NCI-H2107 (cell line): ENCODE measurements around the gene HTRA2.

Experiments
- DNase-seq: peaks from one replicate; lab custom pipeline; 2025; lab: John Stamatoyannopoulos, UW

The HTRA2 gene

DNA sequence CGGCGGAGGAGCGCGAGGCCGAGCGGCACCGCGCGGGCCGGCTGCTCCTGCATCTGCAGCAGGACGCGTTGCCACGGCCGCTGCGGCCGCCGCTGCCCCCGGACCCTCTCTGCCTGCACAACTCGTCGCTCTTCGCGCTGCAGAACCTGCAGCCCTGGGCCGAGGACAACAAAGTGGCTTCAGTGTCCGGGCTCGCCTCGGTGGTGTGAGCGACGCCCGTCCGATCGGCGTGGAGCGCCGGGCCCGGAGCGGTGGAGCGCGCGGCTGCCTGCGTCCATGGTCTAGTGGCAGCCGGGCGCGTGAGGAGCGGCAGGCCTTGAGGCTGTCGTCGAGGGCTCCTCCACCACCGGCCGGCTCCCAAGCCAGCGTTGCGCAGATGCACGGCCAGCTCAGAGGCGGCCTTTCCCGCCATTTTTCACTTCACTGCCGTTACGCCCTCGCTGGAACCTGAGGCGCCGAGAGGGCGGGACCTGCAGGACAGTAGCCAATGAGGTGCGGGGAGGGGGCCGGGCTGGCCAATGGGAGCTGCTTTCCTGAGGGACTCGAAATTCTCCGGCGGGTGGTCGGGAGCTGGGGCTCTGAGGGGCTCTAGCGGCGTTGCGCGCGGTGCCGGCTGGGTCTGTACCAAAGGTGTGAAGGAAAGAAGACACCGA, 13.6 kb upstream of the HTRA2 start:
- no peak for DNase-seq

DNA sequence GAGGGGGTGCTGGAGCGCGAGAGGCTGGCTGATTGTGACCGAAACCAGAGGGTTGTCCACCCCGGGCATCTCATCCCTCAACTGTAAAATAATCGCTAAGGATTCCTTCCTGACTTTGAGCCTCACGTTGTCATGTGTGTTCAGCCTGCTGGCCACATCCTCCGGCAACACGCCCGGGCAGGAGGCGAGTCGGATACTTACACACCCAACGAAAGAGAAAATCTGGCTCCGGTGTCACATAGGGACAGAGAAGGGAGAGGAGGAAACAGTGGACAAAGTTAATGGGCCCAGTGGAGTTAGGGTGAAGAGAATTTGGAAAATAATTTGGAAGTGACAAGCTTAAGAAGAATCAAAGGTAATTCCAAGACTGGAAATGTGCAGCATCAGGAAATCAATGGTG, 13.1 kb upstream of the HTRA2 start:
- no peak for DNase-seq

DNA sequence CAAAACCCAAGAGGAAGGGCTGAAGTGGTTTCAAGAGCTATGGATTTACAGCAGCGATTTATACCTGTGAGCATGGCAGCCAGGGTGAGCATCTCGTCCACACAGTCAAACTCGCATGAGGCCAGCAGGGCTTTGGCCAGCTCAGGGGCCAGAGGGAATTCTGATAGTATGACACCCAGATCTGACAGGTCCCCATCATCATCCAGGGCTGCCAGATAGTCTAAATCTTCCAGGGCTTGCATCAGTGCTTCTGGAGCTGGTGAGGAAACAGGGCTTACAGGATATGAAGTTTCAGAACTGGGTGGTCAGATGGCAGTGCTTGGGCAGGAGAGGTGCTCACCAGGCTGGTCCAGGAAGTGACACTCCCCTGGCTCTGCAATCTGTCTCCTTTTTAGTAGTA, 7.2 kb upstream of the HTRA2 start:
- DNase-seq, result no peak

DNA sequence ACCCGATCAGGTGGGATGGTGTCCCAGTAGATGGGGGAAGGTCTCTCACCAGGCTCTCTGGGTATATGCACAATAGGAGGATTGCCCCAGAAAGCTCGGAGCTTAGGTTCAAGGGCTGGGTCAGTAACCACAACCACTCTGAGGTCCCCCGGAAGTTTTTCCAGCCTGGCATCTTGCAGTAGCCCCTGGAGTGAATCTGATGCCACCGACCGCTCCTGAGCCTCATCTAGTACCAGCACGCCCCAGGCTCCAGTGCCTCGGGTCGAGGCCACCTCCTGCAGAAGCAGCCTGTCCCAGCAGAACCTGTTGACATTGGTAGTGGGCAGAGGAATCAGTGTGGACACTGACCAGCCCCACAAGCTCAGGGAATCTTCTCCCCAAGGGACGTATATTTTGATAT, 5.7 kb upstream of the HTRA2 start:
- no peak for DNase-seq

DNA sequence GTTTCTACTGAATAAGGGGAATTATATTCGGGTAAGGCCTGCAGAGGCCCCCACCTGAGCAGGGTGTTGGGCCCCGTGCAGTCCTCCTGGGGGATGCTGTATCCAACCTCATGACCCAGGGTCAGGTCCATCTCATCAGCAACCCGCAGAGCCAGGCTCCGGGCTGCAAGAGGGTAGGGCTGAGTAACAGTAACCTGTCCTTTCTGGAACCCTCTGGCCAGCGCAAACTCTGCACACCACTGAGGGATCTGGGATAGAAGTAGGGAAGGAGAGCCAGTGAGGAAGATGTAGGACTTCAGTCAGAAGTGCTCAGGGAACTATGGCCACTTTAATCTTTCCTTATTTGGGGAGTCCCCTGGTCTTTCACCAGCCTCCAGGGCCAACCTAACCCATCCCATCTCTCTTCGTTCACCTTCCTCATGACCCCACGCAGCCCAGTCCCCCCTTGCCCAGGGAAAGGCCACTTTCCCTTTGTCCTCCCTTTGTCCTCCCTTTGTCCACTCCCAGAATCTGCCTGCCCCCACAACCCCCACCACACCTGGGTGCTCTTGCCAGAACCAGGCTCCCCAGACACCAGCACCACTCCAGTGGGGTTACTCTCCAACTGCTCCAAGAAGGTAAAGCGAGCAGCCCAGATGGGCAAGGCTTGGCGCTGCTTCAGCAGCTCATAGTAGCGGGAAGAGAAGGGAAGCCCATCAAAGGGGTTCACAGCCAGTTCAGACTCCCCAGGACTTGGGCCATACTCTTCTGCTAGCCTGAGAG, 4.6 kb upstream of the HTRA2 start:
- no peak for DNase-seq

DNA sequence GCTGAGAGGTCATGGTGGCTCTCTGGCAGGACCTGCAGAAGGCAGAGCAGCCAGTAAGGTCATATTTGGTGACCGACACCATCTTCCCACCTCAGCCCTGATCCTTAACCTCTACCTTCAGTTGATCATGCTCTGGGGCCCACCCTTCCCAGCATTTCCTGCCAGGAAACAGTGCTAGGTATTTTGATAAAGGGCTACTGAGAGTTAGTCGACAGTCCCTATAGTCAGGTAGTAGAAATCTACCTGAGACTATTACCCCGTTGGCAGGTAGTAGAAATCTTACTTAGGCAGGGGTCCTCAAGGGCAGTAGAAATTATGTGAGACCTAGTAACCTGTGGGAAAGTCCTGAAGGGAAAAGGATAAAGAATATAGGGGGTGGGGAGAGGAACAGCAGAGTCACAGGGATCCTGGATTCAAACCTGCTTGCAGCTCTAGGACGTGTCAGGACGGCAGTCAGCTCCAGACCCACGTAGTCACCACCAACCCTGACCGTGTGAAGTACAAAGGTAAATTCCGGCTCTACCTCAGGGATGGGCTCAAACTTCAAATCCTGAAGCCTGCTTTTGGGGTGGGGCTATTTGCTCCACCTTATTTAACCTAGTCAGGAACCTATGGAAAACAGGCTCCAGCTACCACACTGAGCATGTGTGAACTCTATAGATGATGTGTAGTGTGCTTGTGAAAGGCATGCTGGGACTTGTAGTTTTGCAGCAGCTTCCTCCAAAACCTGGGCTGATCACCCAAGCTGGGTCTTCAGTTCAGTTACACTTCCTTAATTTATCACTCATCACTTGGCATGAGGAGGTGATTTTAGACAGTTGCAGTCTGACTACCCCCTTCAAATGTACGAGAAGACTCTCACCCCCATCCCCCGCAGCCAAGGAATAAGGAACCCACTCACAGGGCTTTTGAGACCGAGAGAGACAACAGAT, 3.8 kb upstream of the HTRA2 start, which contains the start of gene DQX1:
Gene DQX1 (minus strand): TSS at position 515 of the 932 bp plus-strand sequence. CDS start 502 bp downstream, at position 13.
- no peak for DNase-seq

- DNase-seq, result no peak
Measured at GRCh38 chr2:74526649-74527230, 3.0 kb upstream of the HTRA2 start.

DNA sequence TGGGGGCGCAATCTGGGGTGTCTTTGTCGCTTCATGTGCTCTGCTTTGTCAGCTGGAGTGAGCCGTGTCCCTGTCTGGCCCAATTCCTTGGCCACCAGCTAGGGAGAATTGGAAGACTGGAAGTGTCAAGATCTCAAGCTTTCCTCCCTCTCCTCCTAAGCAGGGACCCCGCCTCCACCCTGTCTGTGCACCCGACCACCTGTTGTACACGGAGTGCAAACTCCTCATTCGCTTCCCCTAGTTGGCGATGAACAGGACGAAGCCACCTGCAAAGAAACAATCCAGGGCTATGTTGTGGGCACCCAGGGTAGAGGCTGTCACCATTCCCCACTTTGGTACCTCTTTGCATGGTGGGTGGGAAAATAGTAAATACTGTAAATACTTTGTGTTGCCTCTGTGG, 2.0 kb upstream of the HTRA2 start:
- no peak for DNase-seq

DNA sequence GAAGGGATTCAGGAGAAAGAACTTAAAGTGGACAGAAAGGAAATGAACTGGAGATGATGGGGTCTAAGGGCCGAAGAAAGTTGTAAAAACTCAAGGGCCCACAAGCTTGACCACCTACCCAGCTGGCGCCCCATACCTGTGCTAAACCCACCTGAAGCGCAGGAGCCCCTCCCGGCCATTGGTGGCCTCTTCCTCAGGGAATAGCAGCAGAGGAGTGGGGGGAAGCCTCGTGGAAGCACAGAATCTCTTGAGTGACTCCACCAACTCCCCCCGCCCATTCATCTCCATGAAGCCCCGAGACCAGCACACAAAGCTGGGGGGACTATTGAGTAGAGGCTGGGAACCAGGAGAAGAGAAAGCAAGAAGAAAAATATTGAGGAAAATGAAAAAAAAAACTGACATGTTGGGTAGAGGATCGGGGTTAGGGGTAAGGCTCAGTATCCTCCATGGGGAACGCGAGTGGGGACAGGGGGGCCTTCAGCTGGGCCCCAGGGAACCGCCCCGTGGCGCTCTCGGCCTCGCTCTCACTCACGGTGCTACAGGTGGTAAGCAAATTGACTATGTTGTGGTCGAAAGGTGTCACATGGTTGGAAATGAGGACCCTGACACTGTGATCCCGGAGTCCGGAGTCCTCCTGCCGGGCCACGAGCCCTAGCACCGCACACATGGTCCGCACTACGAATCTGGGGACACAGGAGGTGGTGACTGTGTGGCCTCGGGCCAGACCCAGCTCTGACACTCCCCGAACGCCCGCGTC, 955 bp upstream of the HTRA2 start:
- DNase-seq, result no peak

GRCh38 chr2:74530239-74531187, 780 bp downstream of the HTRA2 start:
- DNase-seq, result no peak

GRCh38 chr2:74531666-74532065, 1.9 kb downstream of the HTRA2 start:
- DNase-seq, result no peak

GRCh38 chr2:74532222-74532621, 2.5 kb downstream of the HTRA2 start:
- DNase-seq, result no peak

- DNase-seq, result no peak
Measured at GRCh38 chr2:74533464-74533863, 3.7 kb downstream of the HTRA2 start.

DNA sequence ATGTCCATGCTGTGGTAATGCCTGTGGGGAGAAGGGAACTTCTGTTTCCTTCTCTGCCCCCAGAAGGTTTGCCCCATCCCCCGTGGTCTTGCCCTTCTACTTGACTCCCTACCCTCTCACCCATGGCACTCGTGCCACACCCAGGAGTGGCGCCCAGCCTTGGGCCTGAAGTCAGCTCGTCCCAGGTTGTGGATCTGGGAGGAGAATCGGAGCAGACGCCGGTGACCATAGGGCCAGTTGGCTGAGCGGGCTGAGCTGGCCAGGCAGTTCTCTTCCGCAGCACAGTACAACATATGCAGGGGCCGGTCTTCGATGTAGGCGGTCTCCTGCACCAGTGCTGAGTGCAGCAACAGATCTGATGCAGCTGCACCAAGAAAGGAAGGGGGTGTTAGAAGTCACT, 4.7 kb downstream of the HTRA2 start:
- no peak for DNase-seq

DNA sequence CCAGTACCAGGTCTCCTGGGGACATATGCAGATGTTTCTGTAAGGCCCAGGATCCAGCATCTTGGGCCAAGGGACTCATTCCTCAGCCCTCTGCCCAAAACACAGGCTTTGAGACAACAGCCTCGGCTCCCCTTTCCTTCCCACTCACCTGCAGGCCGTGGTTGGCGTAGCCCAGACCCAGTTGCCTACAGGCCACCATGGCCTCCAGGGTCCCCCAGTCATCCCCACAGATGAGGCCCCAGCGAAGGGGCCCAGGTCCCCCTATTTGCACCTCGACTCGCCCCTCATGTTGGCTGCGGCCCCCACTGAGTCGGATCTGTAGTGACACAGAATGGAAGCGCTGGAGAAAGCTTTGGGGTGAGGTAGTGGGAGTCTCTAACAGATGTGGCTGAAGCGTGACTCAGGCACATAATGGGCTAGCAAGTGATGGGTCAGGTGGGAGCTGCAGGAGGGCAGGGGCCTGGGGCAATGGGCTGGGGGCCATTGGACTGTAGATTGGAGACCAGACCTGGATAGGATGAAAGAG, 5.8 kb downstream of the HTRA2 start:
- no peak for DNase-seq

DNA sequence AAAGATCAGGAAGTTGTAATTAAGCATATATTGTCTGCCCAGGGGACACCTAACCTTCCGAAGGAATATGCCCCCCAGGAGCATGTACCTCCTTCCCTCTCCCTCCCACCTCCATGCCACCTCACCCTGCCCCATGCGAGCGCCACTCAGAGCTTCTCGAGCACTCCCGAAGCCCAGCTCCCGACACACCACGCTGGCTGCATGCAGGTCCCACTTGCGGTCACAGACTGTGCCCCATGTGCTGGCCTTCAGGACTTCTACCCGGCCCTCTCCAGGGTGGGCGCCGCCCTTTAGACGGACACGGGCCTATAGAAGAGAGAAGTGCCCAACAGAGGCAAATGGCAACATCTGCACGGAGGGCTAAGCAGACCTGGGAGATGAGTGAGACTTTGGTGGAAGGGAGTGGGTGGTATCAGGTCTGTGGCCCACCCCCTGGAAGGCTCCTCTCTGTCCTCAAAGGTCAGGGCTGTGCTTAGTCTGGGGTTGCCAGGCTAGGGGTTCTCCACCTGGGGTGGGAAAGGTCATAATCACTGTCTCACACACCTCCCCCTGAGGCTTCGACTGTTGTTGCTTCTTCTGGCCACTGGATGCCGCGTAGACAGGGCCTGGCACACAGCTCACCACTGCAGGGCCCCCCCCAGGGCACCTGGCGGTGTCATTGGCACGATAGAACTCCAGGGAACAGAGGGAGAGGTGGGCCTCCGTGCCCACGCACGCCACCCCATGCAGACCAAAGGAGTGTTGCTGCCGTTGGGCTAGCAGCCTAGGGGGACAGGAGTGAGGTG, 6.6 kb downstream of the HTRA2 start:
- no peak for DNase-seq

GRCh38 chr2:74537140-74537539, 7.4 kb downstream of the HTRA2 start:
- DNase-seq, result no peak

- DNase-seq, result no peak
Measured at GRCh38 chr2:74538881-74539339, 9.2 kb downstream of the HTRA2 start.

- no peak for DNase-seq
Measured at GRCh38 chr2:74540291-74540690, 10.6 kb downstream of the HTRA2 start.
